DND-41 (cell line): ENCODE results near the gene GRHL3.

Source experiments
- ATAC-seq: fragments of 200-7000 bp; cut with Tn5 transposase; 3 replicates; pipeline ENCODE4 v1.9.1; 2021; ENCODE audit warnings: low read depth; ENCODE audit not compliant: insufficient read depth
- DNase-seq: peaks from one replicate; pipeline ENCODE4 v3.0.0-alpha.2; 2020
- H2AFZ ChIP-seq: 2 replicates; pipeline ENCODE4 v1.6.0; 2012; ENCODE audit warnings: low read depth, low read length
- H3K27ac ChIP-seq: 2 replicates; pipeline ENCODE4 v1.5.1; 2012; ENCODE audit warnings: low read length, inconsistent platforms
- H3K27me3 ChIP-seq: fragments of 200-600 bp; sonication (generic); 2 replicates; pipeline ENCODE4 v1.6.0; 2012; ENCODE audit warnings: low read length, mild to moderate bottlenecking, inconsistent platforms; ENCODE audit not compliant: insufficient read depth, poor library complexity
- H3K36me3 ChIP-seq: 2 replicates; pipeline ENCODE4 v1.5.1; 2012; ENCODE audit warnings: low read length, inconsistent platforms; ENCODE audit not compliant: insufficient read depth
- H3K4me1 ChIP-seq: 2 replicates; pipeline ENCODE4 v1.5.1; 2012; ENCODE audit warnings: mild to moderate bottlenecking, low read length; ENCODE audit not compliant: insufficient read depth
- H3K4me2 ChIP-seq: 2 replicates; pipeline ENCODE4 v1.6.0; 2012; ENCODE audit warnings: mild to moderate bottlenecking, moderate library complexity, low read length, inconsistent platforms; ENCODE audit not compliant: insufficient read depth
- H3K4me3 ChIP-seq, 2 experiments: fragments of 200-600 bp in 1 of 2; shearing (Covaris generic) in 1 of 2; 2 replicates each; pipeline ENCODE4 v1.5.1; 2012 to 2016; ENCODE audit warnings: inconsistent platforms in 2 of 2, low read length in 2 of 2, mild to moderate bottlenecking in 2 of 2, low read depth in 1 of 2, moderate library complexity in 1 of 2
- H3K79me2 ChIP-seq: 2 replicates; pipeline ENCODE4 v1.6.0; 2012; ENCODE audit warnings: low read length, inconsistent platforms; ENCODE audit not compliant: insufficient read depth
- H3K9ac ChIP-seq: 2 replicates; pipeline ENCODE4 v1.6.0; 2012; ENCODE audit warnings: low read depth, mild to moderate bottlenecking, inconsistent platforms, low read length, moderate library complexity
- H3K9me3 ChIP-seq: 2 replicates; pipeline ENCODE4 v1.5.1; 2012; ENCODE audit warnings: low read length, moderate library complexity, mild to moderate bottlenecking, inconsistent platforms; ENCODE audit not compliant: insufficient read depth, severe bottlenecking
- H4K20me1 ChIP-seq: 2 replicates; pipeline ENCODE4 v1.6.0; 2012; ENCODE audit warnings: low read length; ENCODE audit not compliant: insufficient read depth
- EZH2 ChIP-seq: IDR thresholded peaks from 3 replicates; pipeline ENCODE4 v1.6.1; 2012; ENCODE audit warnings: borderline replicate concordance, low read depth, mild to moderate bottlenecking, moderate library complexity, low read length, inconsistent platforms; ENCODE audit not compliant: severe bottlenecking
- TF ChIP-seq, protein P1 (sequence below): IDR thresholded peaks from 2 replicates; pipeline ENCODE4 v1.5.1; 2012; ENCODE audit warnings: borderline replicate concordance, low read length, moderate library complexity, mild to moderate bottlenecking; ENCODE audit not compliant: poor library complexity, severe bottlenecking; ENCODE audit errors: extremely low read depth

GRHL3 gene

DNA sequence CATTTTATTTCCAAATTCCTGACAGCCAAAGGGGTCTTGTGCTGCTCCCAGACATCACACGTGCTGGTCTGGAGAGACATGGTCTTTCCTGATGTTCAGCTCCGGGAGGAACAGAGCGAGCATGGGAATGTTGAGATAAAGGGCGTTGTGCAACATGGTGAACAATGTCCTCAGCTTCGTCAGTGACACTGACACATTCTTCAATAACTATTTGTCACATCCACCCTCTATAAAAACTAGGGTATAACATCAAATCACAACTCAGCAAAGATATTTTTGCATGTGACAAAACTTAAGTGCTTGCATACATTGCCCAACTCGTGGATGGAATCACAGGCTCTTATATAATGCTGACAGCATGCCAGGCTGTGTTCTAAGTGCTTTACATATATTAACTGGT lies 42.4 kb upstream of the GRHL3 start:
- Histone ChIP-seq H3K27ac (no peak overlapping the region), H2AFZ (no peak overlapping the region), H3K4me2 (no peak overlapping the region), H3K4me1 (no peaks in the 10 kb centered on the region), H3K9ac (no peak overlapping the region), H3K79me2 (no peaks in the 10 kb centered on the region), H3K36me3 (no peaks in the 10 kb centered on the region), H3K27me3 (peaks cover 9% of the 10 kb centered on the region), H3K4me3 (no peak overlapping the region), H3K9me3 (no peaks in the 10 kb centered on the region), H4K20me1 (no peaks in the 10 kb centered on the region)
- DNase-seq, result no peak
- no peak for ATAC-seq
- TF ChIP-seq, protein P1, sequence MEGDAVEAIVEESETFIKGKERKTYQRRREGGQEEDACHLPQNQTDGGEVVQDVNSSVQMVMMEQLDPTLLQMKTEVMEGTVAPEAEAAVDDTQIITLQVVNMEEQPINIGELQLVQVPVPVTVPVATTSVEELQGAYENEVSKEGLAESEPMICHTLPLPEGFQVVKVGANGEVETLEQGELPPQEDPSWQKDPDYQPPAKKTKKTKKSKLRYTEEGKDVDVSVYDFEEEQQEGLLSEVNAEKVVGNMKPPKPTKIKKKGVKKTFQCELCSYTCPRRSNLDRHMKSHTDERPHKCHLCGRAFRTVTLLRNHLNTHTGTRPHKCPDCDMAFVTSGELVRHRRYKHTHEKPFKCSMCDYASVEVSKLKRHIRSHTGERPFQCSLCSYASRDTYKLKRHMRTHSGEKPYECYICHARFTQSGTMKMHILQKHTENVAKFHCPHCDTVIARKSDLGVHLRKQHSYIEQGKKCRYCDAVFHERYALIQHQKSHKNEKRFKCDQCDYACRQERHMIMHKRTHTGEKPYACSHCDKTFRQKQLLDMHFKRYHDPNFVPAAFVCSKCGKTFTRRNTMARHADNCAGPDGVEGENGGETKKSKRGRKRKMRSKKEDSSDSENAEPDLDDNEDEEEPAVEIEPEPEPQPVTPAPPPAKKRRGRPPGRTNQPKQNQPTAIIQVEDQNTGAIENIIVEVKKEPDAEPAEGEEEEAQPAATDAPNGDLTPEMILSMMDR, result no peak
- no peak for TF ChIP-seq EZH2

DNA sequence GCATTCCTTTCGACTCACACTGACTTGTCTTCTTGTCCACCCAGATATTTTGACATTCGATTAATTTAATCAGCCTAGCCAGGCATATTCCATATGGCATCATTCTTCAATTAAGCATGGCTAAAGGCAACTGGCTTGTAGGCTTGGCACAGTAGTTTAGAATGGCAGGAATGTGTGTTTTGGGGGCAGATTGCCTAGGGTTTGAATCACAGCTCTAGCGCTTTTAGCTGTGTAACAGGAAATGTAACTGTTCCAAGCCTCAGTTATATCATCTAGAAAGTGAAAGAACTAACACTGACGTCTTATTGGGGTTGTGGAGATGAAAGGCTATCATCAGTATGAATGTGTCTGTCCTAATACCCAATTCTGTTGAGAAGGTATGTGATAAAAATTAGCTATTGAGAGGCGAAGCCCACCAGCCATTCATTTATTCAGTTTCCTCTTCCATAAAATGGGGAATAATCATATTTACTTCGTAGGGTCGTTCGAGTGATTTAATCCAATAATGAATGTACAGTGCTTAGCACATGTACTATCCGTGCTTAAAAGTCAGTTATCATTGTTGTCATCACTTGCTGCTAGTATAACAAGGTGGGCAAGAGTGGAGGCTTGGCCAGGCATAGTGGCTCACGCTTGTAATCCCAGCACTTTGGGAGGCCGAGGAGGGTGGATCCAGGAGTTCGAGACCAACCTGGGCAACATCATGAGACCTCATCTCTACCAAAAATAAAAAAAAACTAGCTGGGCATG lies 41.6 kb upstream of the GRHL3 start:
- TF ChIP-seq EZH2, result no peak
- TF ChIP-seq, protein P1, result no peak
- H3K79me2 ChIP-seq, result no peaks in the 10 kb centered on the region
- H3K27me3 ChIP-seq, result peaks cover 9% of the 10 kb centered on the region
- no peaks in the 10 kb centered on the region for H4K20me1 ChIP-seq
- H2AFZ ChIP-seq, result no peak overlapping the region
- no peak overlapping the region for H3K9ac ChIP-seq
- H3K4me2 ChIP-seq, result no peak overlapping the region
- H3K4me1 ChIP-seq, result no peaks in the 10 kb centered on the region
- no peak overlapping the region for H3K4me3 ChIP-seq
- H3K36me3 ChIP-seq, result no peaks in the 10 kb centered on the region
- DNase-seq, result no peak
- no peak overlapping the region for H3K27ac ChIP-seq
- ATAC-seq, result no peak
- no peaks in the 10 kb centered on the region for H3K9me3 ChIP-seq

DNA sequence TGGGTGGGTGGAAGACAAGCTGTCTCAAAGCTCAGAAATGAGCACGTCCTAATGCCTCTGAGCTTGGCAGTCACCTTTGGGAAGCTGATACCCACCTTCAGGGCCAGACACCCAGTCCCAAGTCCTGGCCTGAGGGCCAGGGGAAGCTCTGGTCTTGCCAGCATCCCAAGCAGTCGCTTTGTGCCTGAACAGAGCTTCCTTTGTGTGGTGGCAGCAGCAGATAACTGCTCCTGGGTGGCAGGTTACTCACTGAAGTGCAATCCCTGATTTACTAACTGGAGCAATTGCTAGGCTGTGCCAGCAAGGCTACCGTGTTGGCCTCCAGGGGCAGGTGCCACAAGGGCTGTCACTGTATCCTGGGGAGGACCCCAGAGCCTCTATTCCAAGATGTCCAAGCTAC lies 40.4 kb upstream of the GRHL3 start:
- Histone ChIP-seq H3K9me3 (no peaks in the 10 kb centered on the region), H3K27ac (no peak overlapping the region), H4K20me1 (no peaks in the 10 kb centered on the region), H3K4me3 (no peak overlapping the region), H3K4me2 (no peak overlapping the region), H2AFZ (no peak overlapping the region), H3K9ac (no peak overlapping the region), H3K27me3 (peaks cover 9% of the 10 kb centered on the region), H3K36me3 (no peaks in the 10 kb centered on the region), H3K79me2 (no peaks in the 10 kb centered on the region), H3K4me1 (no peaks in the 10 kb centered on the region)
- no peak for ATAC-seq
- no peak for DNase-seq
- no peak for TF ChIP-seq EZH2
- TF ChIP-seq, protein P1, result no peak
